Spleen (tissue), 7 donors: ENCODE results near the gene MRPL54.
A peak's percentile ranks its signal among the peaks of the same experiment; 100 is the strongest.

Source experiments
- POLR2A ChIP-seq, 3 donors: fragments of 450-650 bp; IDR thresholded peaks; one replicate each; pipeline ENCODE4 v1.5.1; 2017; ENCODE audit warnings: antibody characterized with exemption in 3 of 3, mild to moderate bottlenecking in 1 of 3
- POLR2AphosphoS5 ChIP-seq, 3 donors: sonication (generic); formaldehyde crosslinking; IDR thresholded peaks; one replicate each; pipeline ENCODE4 v1.5.1; 2017; ENCODE audit warnings: antibody characterized with exemption in 3 of 3
- TF ChIP-seq, protein P1 (sequence below), 11 experiments: fragments of 200-600 bp in 7 of 11; fragments of 450-650 bp in 4 of 11; sonication (generic) in 4 of 11; IDR thresholded peaks in 8 of 11; conservative IDR thresholded peaks in 3 of 11; 1 replicate in 7 of 11; 2 replicates in 4 of 11; pipeline versions ENCODE4 v1.4.0 to v1.8.0; 2016 to 2021; ENCODE audit warnings: antibody characterized with exemption in 11 of 11, inconsistent platforms in 4 of 11, mild to moderate bottlenecking in 1 of 11
- donor health status: DM: no; HTN: no; CAD: no; lungs with moderate emphysema.
- donor health status: DM: no; HTN: no; CAD: no.
- donor health status: DM: no; HTN: no; CAD: no.

DNA sequence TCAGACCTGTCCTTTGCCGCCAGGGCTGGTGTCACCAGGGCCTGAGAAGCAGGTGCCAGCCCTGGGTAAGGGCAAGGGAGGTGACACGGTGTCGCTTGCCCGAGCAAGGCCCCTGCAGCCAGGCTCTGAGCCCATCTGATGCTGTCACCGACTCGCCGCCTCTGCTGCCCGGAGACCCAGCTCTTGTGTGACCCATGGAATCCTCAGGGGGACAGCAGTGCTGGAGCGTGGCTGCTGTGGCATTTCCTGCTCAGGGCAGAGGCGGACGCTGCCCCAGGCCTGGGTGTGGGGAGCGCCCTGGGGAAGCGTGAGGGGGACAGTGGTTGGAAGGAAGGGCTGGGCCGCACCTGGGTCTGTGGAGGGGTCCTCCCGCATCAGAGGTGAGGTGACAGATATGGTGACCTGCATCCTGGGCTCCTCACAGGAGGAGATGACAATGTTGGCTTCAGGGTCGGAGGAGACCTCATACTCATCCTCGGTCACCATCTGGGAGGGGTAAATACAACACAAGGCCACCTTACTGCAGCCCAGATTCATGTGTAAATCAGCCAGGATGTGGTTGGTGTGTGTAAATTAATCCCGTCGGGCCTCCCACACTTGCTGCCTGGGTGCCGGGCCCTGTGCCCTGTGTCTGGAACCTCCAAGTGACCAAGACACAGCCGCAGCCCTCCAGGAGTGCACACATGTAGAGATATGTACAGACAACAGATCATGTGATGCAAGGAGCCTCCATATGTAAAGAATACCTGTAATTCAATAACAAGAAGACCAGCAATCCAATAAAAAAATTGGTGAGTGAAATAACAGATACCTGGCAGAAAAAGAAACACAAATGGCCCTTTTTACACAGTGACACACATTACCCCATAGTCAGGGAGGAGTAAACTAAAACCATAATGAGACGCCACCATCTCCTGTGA is 51.3 kb downstream of the MRPL54 start:
- TF ChIP-seq, protein P1, sequence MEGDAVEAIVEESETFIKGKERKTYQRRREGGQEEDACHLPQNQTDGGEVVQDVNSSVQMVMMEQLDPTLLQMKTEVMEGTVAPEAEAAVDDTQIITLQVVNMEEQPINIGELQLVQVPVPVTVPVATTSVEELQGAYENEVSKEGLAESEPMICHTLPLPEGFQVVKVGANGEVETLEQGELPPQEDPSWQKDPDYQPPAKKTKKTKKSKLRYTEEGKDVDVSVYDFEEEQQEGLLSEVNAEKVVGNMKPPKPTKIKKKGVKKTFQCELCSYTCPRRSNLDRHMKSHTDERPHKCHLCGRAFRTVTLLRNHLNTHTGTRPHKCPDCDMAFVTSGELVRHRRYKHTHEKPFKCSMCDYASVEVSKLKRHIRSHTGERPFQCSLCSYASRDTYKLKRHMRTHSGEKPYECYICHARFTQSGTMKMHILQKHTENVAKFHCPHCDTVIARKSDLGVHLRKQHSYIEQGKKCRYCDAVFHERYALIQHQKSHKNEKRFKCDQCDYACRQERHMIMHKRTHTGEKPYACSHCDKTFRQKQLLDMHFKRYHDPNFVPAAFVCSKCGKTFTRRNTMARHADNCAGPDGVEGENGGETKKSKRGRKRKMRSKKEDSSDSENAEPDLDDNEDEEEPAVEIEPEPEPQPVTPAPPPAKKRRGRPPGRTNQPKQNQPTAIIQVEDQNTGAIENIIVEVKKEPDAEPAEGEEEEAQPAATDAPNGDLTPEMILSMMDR (IDR thresholded peaks at IDR 0.05 in 8 of 11, conservative IDR thresholded peaks at IDR 0.05 in 3 of 11) = no peak
- TF ChIP-seq POLR2A (IDR thresholded peaks at IDR 0.05) (no peak), POLR2AphosphoS5 (IDR thresholded peaks at IDR 0.05) (peak in 1 of 3 donors; percentile 54)
